HG02973 (cell line): ENCODE results near the gene SLC25A53.
"Not testable (repeated sequence)": the region's sequence is repeated elsewhere in the genome, so short reads cannot be mapped to it uniquely, and the experiment has no call there.

ENCODE experiments used
- ATAC-seq: cut with Tn5 transposase; IDR thresholded peaks from one replicate; pipeline ENCODE4 v1.9.1; 2021; ENCODE audit warnings: moderate library complexity; ENCODE audit not compliant: unreplicated experiment

The SLC25A53 gene

DNA sequence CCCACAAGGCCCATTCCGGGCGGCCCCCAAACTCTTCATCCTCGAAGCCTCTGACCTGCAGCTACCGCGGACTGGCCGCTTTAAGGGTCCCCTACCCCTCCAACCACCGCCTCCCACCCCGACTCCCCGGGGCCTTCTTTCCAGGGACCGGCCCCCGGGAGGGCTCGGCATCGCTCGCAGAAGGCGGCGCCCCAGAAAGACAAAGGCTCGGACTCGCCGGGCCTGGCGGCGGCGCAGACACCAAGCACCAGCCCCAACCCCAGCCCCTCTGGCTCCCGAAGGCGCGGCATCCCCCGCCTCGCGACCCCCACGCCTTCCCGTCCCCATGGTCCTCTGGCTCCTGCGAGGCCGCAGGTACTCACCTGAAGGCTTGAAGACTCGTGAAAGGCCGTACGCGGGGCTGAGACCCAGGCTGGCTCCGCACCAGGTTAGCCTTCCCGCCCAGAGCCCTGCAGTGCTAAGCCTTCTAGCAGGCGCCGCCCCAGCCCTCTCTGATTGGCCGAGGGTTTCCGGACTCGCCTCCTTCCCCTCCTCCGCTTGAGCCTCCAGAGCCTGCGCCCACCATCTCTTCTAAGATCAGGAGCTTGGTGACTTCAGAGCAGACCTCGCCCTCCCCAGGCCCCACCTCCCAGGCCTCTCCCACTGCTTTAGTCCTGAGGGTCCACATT is 80.9 kb downstream of the SLC25A53 start, which contains the start of gene TMSB15C:
TMSB15C (minus strand) TSS at position 459 of the 668 bp plus-strand sequence.
- ATAC-seq = peak; percentile 98

DNA sequence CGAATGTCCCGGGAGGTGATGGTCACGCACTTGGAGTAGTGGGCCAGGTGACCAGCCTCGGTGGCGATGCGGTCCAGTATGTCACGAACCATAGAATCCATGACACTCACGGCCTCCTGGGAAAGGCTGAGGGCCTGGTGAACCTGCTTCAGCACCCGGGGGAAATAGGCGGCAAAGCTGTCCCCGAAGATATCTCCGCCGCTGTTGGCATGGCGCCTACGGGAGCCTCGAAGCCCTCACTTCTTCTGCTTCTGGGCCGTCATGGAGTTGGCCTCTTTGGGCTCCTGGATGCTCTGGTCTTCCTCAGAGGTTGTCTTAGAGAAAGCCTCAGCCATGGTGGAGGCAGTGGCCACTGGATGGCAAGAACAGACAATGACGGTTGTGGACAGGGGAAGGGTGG is 94.2 kb downstream of the SLC25A53 start:
- ATAC-seq = not testable (repeated sequence)

DNA sequence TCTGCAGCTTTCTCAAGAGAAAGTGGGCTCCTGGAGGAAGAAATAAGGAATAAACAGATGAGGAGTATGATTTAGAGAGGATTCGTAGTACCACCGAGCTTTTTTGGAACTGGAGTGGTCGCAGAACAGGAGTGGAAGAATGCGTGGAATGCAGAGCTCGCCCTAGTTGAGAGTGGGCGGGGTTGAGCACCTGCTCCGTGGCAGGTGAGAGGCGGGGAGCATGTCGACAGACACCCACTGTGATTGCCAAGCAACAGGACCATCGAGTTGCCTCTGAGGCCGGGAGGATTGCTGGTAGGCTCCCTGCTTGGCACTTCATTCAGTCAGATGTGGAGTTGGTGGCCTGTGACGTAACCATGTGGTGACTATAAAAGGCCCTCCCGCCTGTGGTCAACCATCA is 101.9 kb downstream of the SLC25A53 start:
- ATAC-seq = not testable (repeated sequence)
